Osteoblast (primary cell): Measurements from ENCODE around the gene CDK3. TPM values are rescaled to one million over a fixed set of nuclear protein-coding genes. Genes with fewer than 3 reads are reported as not detected.

Experiments used
- DNase-seq: peaks from one replicate; pipeline ENCODE4 v3.0.0; 2011; ENCODE audit warnings: low spot score, mixed read lengths; ENCODE audit not compliant: insufficient read length; ENCODE audit errors: missing footprints
- H2AFZ ChIP-seq: 2 replicates; pipeline ENCODE4 v1.6.0; 2011; ENCODE audit warnings: mild to moderate bottlenecking, low read length
- H3K27ac ChIP-seq: 2 replicates; pipeline ENCODE4 v1.5.1; 2011; ENCODE audit warnings: mild to moderate bottlenecking, low read depth, low read length, moderate library complexity
- H3K27me3 ChIP-seq: 2 replicates; pipeline ENCODE4 v1.6.0; 2012; ENCODE audit warnings: mild to moderate bottlenecking, control low read depth, inconsistent platforms, low read length, moderate library complexity; ENCODE audit not compliant: insufficient read depth
- H3K36me3 ChIP-seq: 2 replicates; pipeline ENCODE4 v1.5.1; 2011; ENCODE audit warnings: mild to moderate bottlenecking, low read length, control low read depth, moderate library complexity; ENCODE audit not compliant: insufficient read depth
- H3K4me1 ChIP-seq: 2 replicates; pipeline ENCODE4 v1.5.1; 2011; ENCODE audit warnings: mild to moderate bottlenecking, low read length, control low read depth, moderate library complexity; ENCODE audit not compliant: insufficient read depth
- H3K4me2 ChIP-seq: 2 replicates; pipeline ENCODE4 v1.6.0; 2011; ENCODE audit warnings: mild to moderate bottlenecking, low read length; ENCODE audit not compliant: insufficient read depth
- H3K4me3 ChIP-seq: fragments of 200-600 bp; sonication (generic); 3 replicates; pipeline ENCODE4 v1.5.1; 2012; ENCODE audit warnings: mild to moderate bottlenecking, low read length, inconsistent platforms; ENCODE audit not compliant: insufficient read depth
- H3K79me2 ChIP-seq: 2 replicates; pipeline ENCODE4 v1.6.0; 2012; ENCODE audit warnings: mild to moderate bottlenecking, low read length, control low read depth, inconsistent platforms; ENCODE audit not compliant: insufficient read depth
- H3K9me3 ChIP-seq: 2 replicates; pipeline ENCODE4 v1.5.1; 2011; ENCODE audit warnings: low read depth, low read length, control low read depth
- H4K20me1 ChIP-seq: 2 replicates; pipeline ENCODE4 v1.6.0; 2012; ENCODE audit warnings: mild to moderate bottlenecking, low read length, control low read depth; ENCODE audit not compliant: insufficient read depth
- total RNA-seq: library from RNA; depleted of rRNA; stranded (reverse); fragments of >200 nt; gene quantifications from 2 replicates; pipeline ENCODE4 v1.2.3, GENCODE V29; 2012
- TF ChIP-seq, protein P1 (sequence below): IDR thresholded peaks from 2 replicates; pipeline ENCODE4 v1.5.1; 2011; ENCODE audit warnings: mild to moderate bottlenecking, low read depth, low read length, moderate library complexity; ENCODE audit errors: extremely low read depth

CDK3 gene
- total RNA-seq, 1 donor: 0.72 TPM

DNA sequence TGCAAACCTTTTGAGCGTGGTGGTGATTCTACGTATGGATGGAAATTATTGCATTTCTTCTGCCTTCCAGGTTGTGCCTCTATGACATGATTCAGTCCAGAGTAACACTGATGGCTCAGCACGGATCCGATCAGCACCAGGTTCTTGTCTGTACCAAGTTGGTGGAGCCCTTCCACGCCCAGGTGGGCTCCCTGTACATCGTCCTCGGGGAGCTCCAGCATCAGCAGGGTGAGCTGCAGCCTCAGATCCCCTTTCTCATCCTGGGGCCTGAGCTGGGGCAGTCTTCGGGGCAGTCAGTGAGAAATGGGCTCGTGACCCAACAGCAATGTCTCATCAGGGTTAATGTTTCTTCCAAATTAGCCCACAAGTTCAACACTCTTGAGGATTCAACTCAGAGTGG, 9.3 kb upstream of the CDK3 start:
- TF ChIP-seq, protein P1, sequence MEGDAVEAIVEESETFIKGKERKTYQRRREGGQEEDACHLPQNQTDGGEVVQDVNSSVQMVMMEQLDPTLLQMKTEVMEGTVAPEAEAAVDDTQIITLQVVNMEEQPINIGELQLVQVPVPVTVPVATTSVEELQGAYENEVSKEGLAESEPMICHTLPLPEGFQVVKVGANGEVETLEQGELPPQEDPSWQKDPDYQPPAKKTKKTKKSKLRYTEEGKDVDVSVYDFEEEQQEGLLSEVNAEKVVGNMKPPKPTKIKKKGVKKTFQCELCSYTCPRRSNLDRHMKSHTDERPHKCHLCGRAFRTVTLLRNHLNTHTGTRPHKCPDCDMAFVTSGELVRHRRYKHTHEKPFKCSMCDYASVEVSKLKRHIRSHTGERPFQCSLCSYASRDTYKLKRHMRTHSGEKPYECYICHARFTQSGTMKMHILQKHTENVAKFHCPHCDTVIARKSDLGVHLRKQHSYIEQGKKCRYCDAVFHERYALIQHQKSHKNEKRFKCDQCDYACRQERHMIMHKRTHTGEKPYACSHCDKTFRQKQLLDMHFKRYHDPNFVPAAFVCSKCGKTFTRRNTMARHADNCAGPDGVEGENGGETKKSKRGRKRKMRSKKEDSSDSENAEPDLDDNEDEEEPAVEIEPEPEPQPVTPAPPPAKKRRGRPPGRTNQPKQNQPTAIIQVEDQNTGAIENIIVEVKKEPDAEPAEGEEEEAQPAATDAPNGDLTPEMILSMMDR: no peak
- no peak overlapping the region for H3K27ac ChIP-seq
- H3K4me3 ChIP-seq: no peak overlapping the region
- no peak for DNase-seq
- no peaks in the 10 kb centered on the region for H4K20me1 ChIP-seq
- H3K36me3 ChIP-seq: peaks cover 8% of the 10 kb centered on the region
- H3K79me2 ChIP-seq: no peaks in the 10 kb centered on the region
- H3K9me3 ChIP-seq: no peaks in the 10 kb centered on the region
- no peak overlapping the region for H3K4me2 ChIP-seq
- H3K4me1 ChIP-seq: peaks cover under 1% of the 10 kb centered on the region
- no peaks in the 10 kb centered on the region for H3K27me3 ChIP-seq
- no peak overlapping the region for H2AFZ ChIP-seq

DNA sequence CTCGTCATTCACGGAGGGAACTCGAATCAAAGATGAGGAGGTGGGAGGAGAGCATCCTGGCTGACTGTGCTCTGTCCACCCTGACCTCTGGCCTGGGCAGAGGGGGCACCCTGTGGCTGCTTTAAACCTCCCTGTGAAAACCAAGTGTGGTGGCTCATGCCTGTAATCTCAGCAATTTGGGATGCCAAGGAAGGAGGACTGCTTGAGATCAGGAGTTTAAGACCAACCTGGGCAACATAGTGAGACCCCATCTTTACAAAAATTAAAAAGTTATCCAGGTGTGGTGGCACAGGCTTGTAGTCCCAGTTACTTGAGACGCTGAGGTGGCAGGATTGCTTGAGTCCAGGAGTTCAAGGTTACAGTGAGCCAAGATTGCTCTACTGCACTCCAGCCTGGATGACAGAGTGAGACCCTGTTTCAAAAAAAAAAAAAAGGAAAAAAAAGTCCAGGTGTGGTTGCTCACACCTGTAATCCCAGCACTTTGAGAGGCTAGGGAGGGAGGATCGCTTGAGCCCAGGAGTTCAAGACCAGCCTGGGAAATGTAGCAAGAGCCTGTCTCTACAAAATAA, 5.8 kb upstream of the CDK3 start:
- H3K4me1 ChIP-seq: peaks cover 11% of the 10 kb centered on the region
- H3K27ac ChIP-seq: no peak overlapping the region
- peak; percentile 22 for DNase-seq
- no peak overlapping the region for H3K4me2 ChIP-seq
- H3K27me3 ChIP-seq: no peaks in the 10 kb centered on the region
- H3K36me3 ChIP-seq: peaks cover 8% of the 10 kb centered on the region
- H2AFZ ChIP-seq: no peak overlapping the region
- no peaks in the 10 kb centered on the region for H4K20me1 ChIP-seq
- no peak overlapping the region for H3K4me3 ChIP-seq
- no peaks in the 10 kb centered on the region for H3K9me3 ChIP-seq
- TF ChIP-seq, protein P1: no peak
- H3K79me2 ChIP-seq: no peaks in the 10 kb centered on the region

- H3K4me3 ChIP-seq: no peak overlapping the region
- H3K27me3 ChIP-seq: no peaks in the 10 kb centered on the region
- peak; percentile 38 for DNase-seq
- H3K36me3 ChIP-seq: peaks cover 8% of the 10 kb centered on the region
- no peaks in the 10 kb centered on the region for H3K79me2 ChIP-seq
- no peaks in the 10 kb centered on the region for H4K20me1 ChIP-seq
- no peaks in the 10 kb centered on the region for H3K9me3 ChIP-seq
- TF ChIP-seq, protein P1: no peak
- peaks cover 11% of the 10 kb centered on the region for H3K4me1 ChIP-seq
- no peak overlapping the region for H2AFZ ChIP-seq
- H3K4me2 ChIP-seq: no peak overlapping the region
- no peak overlapping the region for H3K27ac ChIP-seq
Observed at GRCh38 chr17:75995385-75995925, 5.2 kb upstream of the CDK3 start.

DNA sequence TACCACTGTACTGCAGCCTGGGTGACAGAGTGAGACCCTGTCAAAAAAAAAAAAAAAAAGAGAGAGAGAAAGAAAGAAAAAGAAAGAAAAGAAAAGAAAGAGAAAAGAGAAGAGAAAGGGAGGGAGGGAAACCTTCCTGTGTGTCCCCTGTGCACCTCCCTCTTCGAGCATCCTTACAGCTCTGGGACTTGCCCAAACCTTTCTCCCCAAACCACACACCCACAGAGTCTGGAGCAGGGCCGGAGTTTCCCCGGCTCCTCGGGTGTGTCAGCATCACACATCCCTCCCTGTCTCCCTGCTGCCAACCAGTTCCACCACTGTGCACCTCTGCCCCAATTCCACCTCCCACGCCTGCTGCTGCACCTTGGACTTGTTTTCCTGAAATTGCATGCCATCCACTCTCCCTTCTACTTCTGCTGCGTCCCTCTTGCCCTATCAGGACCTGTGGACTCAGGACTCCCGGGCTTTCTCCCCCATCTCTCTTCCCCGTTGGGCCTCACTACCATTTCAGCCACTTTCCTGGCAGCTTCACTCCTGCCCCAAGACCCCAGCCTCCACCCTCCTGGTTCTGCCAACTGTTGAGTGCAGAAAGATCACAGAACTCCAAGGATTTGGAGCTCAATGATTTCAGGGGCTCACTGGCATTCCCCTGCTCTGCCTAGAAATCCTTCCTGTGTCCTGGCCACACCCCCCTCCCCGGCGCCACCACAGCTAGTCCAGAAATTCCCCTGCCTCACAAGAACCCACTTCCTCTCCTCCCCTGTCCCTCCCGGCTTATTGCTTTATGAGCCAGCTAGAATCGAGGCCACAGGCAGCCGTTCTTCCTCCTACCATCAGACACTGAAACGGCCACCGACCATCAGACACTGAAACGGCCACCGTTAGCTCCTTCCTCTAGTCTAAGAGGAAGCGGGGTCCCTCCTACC, 3.7 kb upstream of the CDK3 start:
- no peaks in the 10 kb centered on the region for H3K27me3 ChIP-seq
- peak overlapping the region; percentile 29 for H3K4me3 ChIP-seq
- no peaks in the 10 kb centered on the region for H3K9me3 ChIP-seq
- no peaks in the 10 kb centered on the region for H3K79me2 ChIP-seq
- H3K4me2 ChIP-seq: peak overlapping the region; percentile 59
- TF ChIP-seq, protein P1: no peak
- peak; percentile 97 for DNase-seq
- H4K20me1 ChIP-seq: no peaks in the 10 kb centered on the region
- H3K36me3 ChIP-seq: peaks cover 2% of the 10 kb centered on the region
- peak overlapping the region; percentile 2 for H3K27ac ChIP-seq
- peak overlapping the region; percentile 42 for H2AFZ ChIP-seq
- peaks cover 11% of the 10 kb centered on the region for H3K4me1 ChIP-seq
